ENCODE data around the gene TBCB. TPM values are rescaled to one million over a fixed set of nuclear protein-coding genes. Genes with fewer than 3 reads are reported as not detected.

TBCB gene
- total and polyA plus RNA-seq, 7 donors, result 44.4 to 115 (median 65.9) TPM

GRCh38 chr19:36090910-36091695 lies 24.2 kb upstream of the TBCB start:
- intact Hi-C loops (cut with DNase I), result no loop called here
- Histone ChIP-seq H3K27me3 (ENCODE audit: insufficient read depth in 3 of 3, low read length in 2 of 3) (no peaks in the 10 kb centered on the region), H3K4me1 (no peaks in the 10 kb centered on the region), H3K36me3 (ENCODE audit: insufficient read depth in 1 of 2, low read depth in 1 of 2) (no peaks in the 10 kb centered on the region), H3K27ac (no peak overlapping the region), H3K9me3 (no peaks in the 10 kb centered on the region), H3K4me3 (no peak overlapping the region)
- no peak for ATAC-seq
- 73 to 91% (median 89%) methylated on average over 13 of the region's 13 CpGs for WGBS, 3 donors
- TF ChIP-seq CTCF (IDR thresholded peaks at IDR 0.05), result no peak
- DNase-seq, result no peak

- intact Hi-C loops (cut with DNase I), result no loop called here
- Histone ChIP-seq H3K27me3 (ENCODE audit: insufficient read depth in 3 of 3, low read length in 2 of 3) (no peaks in the 10 kb centered on the region), H3K4me3 (no peak overlapping the region), H3K4me1 (no peaks in the 10 kb centered on the region), H3K27ac (no peak overlapping the region), H3K9me3 (no peaks in the 10 kb centered on the region), H3K36me3 (ENCODE audit: insufficient read depth in 1 of 2, low read depth in 1 of 2) (no peaks in the 10 kb centered on the region)
- WGBS, 3 donors, result 92 to 94% (median 92%) methylated on average over 7 of the region's 7 CpGs
- DNase-seq (no peak), ATAC-seq (no peak)
- no peak for TF ChIP-seq CTCF (IDR thresholded peaks at IDR 0.05)
These were observed 22.7 kb upstream of the TBCB start for GRCh38 chr19:36092566-36092965.

- no peak for ATAC-seq
- H3K27me3 ChIP-seq (ENCODE audit: insufficient read depth in 3 of 3, low read length in 2 of 3), result no peaks in the 10 kb centered on the region
- no peaks in the 10 kb centered on the region for H3K9me3 ChIP-seq
- H3K4me3 ChIP-seq, result no peak overlapping the region
- H3K36me3 ChIP-seq (ENCODE audit: insufficient read depth in 1 of 2, low read depth in 1 of 2), result no peaks in the 10 kb centered on the region
- 85 to 97% (median 91%) methylated on average over 5 of the region's 5 CpGs for WGBS, 3 donors
- intact Hi-C loops (cut with DNase I), result no loop called here
- no peaks in the 10 kb centered on the region for H3K4me1 ChIP-seq
- H3K27ac ChIP-seq, result no peak overlapping the region
- no peak for DNase-seq
- no peak for TF ChIP-seq CTCF (IDR thresholded peaks at IDR 0.05)
These were observed 22.1 kb upstream of the TBCB start for GRCh38 chr19:36093146-36093662.

GRCh38 chr19:36093687-36094086 lies 21.6 kb upstream of the TBCB start:
- Histone ChIP-seq H3K4me1 (no peaks in the 10 kb centered on the region), H3K36me3 (ENCODE audit: insufficient read depth in 1 of 2, low read depth in 1 of 2) (no peaks in the 10 kb centered on the region), H3K9me3 (no peaks in the 10 kb centered on the region), H3K27me3 (ENCODE audit: insufficient read depth in 3 of 3, low read length in 2 of 3) (no peaks in the 10 kb centered on the region), H3K27ac (no peak overlapping the region), H3K4me3 (no peak overlapping the region)
- WGBS, 3 donors, result 63 to 81% (median 66%) methylated on average over 6 of the region's 6 CpGs
- ATAC-seq (no peak), DNase-seq (no peak)
- TF ChIP-seq CTCF (IDR thresholded peaks at IDR 0.05), result no peak
- intact Hi-C loops (cut with DNase I), result no loop called here
